Naive B cell (primary cell): Measurements from ENCODE around the gene ETV5. TPM values are rescaled to one million over a fixed set of nuclear protein-coding genes. Genes with fewer than 3 reads are reported as not detected.

ENCODE experiments used
- ATAC-seq, 2 donors: fragments of 150-1000 bp; cut with Tn5 transposase; 2 replicates each; pipeline ENCODE4 v1.10.0; 2021; ENCODE audit warnings: low read depth in 2 of 2, mild to moderate bottlenecking in 2 of 2, moderate library complexity in 2 of 2
- DNase-seq: peaks from one replicate; pipeline ENCODE4 v3.0.0; 2022
- H3K27ac Mint-ChIP-seq, 6 donors: one replicate each; pipeline ENCODE4 v1.8.0; 2020 to 2022; ENCODE audit warnings: mild to moderate bottlenecking in 6 of 6, mixed read lengths in 6 of 6, moderate library complexity in 5 of 6, inconsistent platforms in 2 of 6
- H3K27me3 Mint-ChIP-seq, 3 donors: one replicate each; pipeline ENCODE4 v1.8.0; 2021 to 2022; ENCODE audit warnings: mixed read lengths in 3 of 3, mild to moderate bottlenecking in 1 of 3
- H3K36me3 Mint-ChIP-seq, 2 donors: one replicate each; pipeline ENCODE4 v1.8.0; 2020 to 2022; ENCODE audit warnings: mixed read lengths in 2 of 2, inconsistent platforms in 1 of 2, mild to moderate bottlenecking in 1 of 2
- H3K4me1 Mint-ChIP-seq, 3 donors: one replicate each; pipeline ENCODE4 v1.8.0; 2020 to 2022; ENCODE audit warnings: mixed read lengths in 3 of 3, inconsistent platforms in 1 of 3, mild to moderate bottlenecking in 1 of 3, moderate library complexity in 1 of 3
- H3K4me3 Mint-ChIP-seq, 8 donors: one replicate each; pipeline ENCODE4 v1.8.0; 2020 to 2022; ENCODE audit warnings: mild to moderate bottlenecking in 8 of 8, mixed read lengths in 8 of 8, moderate library complexity in 8 of 8, inconsistent platforms in 2 of 8
- H3K9me3 Mint-ChIP-seq, 7 donors: one replicate each; pipeline ENCODE4 v1.8.0; 2020 to 2022; ENCODE audit warnings: mixed read lengths in 7 of 7, mild to moderate bottlenecking in 5 of 7, inconsistent platforms in 2 of 7, moderate library complexity in 1 of 7
- polyA plus RNA-seq, 6 donors: library from polyadenylated mRNA; unstranded; fragments of 300-500 nt; fragmentation: Illumina TruSeq; gene quantifications; one replicate each; pipeline ENCODE4 v1.2.3, GENCODE V29; 2021; ENCODE audit warnings: low read depth in 6 of 6

Gene ETV5
- polyA plus RNA-seq, 6 donors from 2014 or later: 0.96 to 1.7 (median 1.1) TPM

- no peak for ATAC-seq
- peaks cover 26 to 39% (median 28%) of the 10 kb centered on the region in 3 donors for H3K27me3 Mint-ChIP-seq
- no peak for DNase-seq
- no peaks in the 10 kb centered on the region for H3K4me1 Mint-ChIP-seq
- H3K4me3 Mint-ChIP-seq: no peak overlapping the region
- peaks cover 0 to 6% (median 0%) of the 10 kb centered on the region in 7 donors for H3K9me3 Mint-ChIP-seq
- peaks cover 0 to 3% of the 10 kb centered on the region in 2 donors for H3K36me3 Mint-ChIP-seq
- no peak overlapping the region for H3K27ac Mint-ChIP-seq
Measured at GRCh38 chr3:186012137-186012536, 96.8 kb downstream of the ETV5 start.

GRCh38 chr3:186004671-186005070, 104.2 kb downstream of the ETV5 start:
- Mint-ChIP-seq H3K4me1 (no peaks in the 10 kb centered on the region), H3K4me3 (no peak overlapping the region), H3K27ac (no peak overlapping the region), H3K9me3 (peaks cover 0 to 7% (median 3%) of the 10 kb centered on the region in 7 donors), H3K36me3 (no peaks in the 10 kb centered on the region), H3K27me3 (peaks cover 19 to 43% (median 26%) of the 10 kb centered on the region in 3 donors)
- ATAC-seq (no peak), DNase-seq (no peak)

DNA sequence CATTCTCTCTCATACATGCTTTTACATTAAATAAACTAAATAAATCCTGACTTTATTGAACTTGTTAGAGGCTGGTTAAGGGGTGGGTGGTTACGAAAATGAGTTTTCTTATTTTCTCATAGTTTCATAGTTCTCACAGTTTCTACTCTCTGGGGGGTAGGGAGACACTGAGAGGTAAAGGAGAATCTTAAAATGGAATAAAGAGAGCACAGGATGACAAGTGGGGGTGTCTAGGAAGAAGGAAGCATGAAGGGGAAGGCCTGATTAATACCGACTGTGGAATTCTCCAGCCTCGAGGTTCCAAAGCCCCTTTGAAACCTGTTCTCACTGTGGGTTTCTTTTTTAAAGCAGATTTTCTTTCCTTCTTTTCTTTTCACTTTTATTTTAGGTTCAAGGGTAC, 104.7 kb downstream of the ETV5 start:
- H3K4me3 Mint-ChIP-seq: no peak overlapping the region
- no peak for DNase-seq
- peaks cover 0 to 7% (median 3%) of the 10 kb centered on the region in 7 donors for H3K9me3 Mint-ChIP-seq
- H3K27me3 Mint-ChIP-seq: peaks cover 19 to 43% (median 26%) of the 10 kb centered on the region in 3 donors
- no peaks in the 10 kb centered on the region for H3K4me1 Mint-ChIP-seq
- no peak overlapping the region for H3K27ac Mint-ChIP-seq
- no peaks in the 10 kb centered on the region for H3K36me3 Mint-ChIP-seq
- no peak for ATAC-seq

DNA sequence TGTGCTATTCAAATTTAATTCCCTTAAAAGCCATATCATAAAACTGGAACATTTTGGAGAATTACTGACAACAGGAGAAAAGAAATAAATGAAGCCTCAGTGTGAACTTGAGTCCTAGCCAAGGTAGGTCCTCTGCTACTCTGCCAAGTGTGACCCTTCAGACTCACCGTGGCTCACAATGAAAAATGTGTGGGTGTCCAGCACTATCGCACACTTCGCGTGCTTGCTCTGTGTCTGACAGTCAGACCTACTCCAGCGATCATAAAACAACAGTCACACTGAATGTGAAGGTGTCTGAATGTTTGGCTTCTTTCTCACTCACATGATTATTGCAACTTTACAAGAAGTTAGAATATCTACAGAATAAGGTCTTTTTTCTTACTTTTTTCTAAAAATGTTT, 105.3 kb downstream of the ETV5 start:
- peaks cover 0 to 7% (median 3%) of the 10 kb centered on the region in 7 donors for H3K9me3 Mint-ChIP-seq
- ATAC-seq: no peak
- H3K4me1 Mint-ChIP-seq: no peaks in the 10 kb centered on the region
- H3K4me3 Mint-ChIP-seq: no peak overlapping the region
- no peaks in the 10 kb centered on the region for H3K36me3 Mint-ChIP-seq
- no peak for DNase-seq
- peaks cover 19 to 43% (median 26%) of the 10 kb centered on the region in 3 donors for H3K27me3 Mint-ChIP-seq
- no peak overlapping the region for H3K27ac Mint-ChIP-seq

DNA sequence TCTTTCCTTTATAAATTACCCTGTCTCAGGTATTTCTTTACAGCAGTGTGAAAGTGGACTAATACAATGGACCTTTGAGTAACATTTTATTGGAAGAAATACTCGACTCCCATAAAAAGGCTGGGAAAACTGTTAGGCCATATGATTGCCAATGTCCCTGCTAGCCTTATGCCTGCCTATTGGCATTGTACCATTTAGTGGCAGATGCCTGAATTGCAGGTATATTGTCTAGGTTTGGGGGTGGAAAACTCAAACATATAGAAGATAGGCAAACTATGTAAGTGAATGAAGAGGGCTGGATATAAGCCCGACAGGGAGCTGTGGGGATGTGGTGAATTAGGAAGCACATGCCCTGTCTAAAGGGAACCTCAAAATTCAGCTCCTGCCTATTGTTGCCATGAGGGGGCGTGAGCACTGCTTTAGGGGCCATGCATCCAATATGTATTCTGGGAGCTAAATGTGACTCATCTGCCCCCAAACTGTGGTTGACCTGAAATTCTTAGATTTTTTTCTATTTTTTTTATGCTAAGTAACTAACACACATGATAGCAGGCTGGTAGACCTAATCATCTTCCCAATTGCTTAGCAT, 105.9 kb downstream of the ETV5 start:
- H3K4me3 Mint-ChIP-seq: no peak overlapping the region
- no peaks in the 10 kb centered on the region for H3K36me3 Mint-ChIP-seq
- H3K27ac Mint-ChIP-seq: no peak overlapping the region
- H3K27me3 Mint-ChIP-seq: peaks cover 19 to 41% (median 26%) of the 10 kb centered on the region in 3 donors
- ATAC-seq (peak in 1 of 2 donors; percentile 30), DNase-seq (no peak)
- H3K9me3 Mint-ChIP-seq: peaks cover 0 to 7% (median 3%) of the 10 kb centered on the region in 7 donors
- no peaks in the 10 kb centered on the region for H3K4me1 Mint-ChIP-seq

- no peak overlapping the region for H3K27ac Mint-ChIP-seq
- no peaks in the 10 kb centered on the region for H3K36me3 Mint-ChIP-seq
- H3K4me3 Mint-ChIP-seq: no peak overlapping the region
- ATAC-seq (peak in 1 of 2 donors; percentile 27), DNase-seq (no peak)
- peaks cover 0 to 4% (median 1%) of the 10 kb centered on the region in 7 donors for H3K9me3 Mint-ChIP-seq
- H3K27me3 Mint-ChIP-seq: peaks cover 20 to 40% (median 27%) of the 10 kb centered on the region in 3 donors
- no peaks in the 10 kb centered on the region for H3K4me1 Mint-ChIP-seq
Measured at GRCh38 chr3:186001842-186002241, 107.0 kb downstream of the ETV5 start.

DNA sequence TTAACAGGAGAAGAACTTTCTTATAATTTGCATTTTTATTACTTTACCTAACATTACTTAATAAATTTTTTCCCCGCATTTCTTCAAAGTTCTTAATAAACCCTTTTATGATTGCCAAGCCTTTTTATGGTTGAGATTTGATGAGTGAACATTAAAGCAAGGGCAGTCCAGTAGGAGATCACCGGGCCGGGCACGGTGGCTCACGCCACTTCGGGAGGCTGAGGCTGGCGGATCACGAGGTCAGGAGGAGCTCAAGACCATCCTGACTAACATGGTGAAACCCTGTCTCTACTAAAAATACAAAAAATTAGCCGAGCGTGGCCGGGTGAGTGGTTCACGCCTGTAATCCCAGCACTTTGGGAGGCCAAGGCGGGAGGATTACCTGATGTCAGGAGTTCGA, 109.7 kb downstream of the ETV5 start:
- ATAC-seq (no peak), DNase-seq (no peak)
- peaks cover 0 to 2% (median 0%) of the 10 kb centered on the region in 7 donors for H3K9me3 Mint-ChIP-seq
- H3K27me3 Mint-ChIP-seq: peaks cover 24 to 45% (median 32%) of the 10 kb centered on the region in 3 donors
- H3K4me3 Mint-ChIP-seq: no peak overlapping the region
- no peaks in the 10 kb centered on the region for H3K4me1 Mint-ChIP-seq
- H3K27ac Mint-ChIP-seq: no peak overlapping the region
- H3K36me3 Mint-ChIP-seq: no peaks in the 10 kb centered on the region

GRCh38 chr3:185998136-185998535, 110.8 kb downstream of the ETV5 start:
- no peak overlapping the region for H3K4me3 Mint-ChIP-seq
- no peak overlapping the region for H3K27ac Mint-ChIP-seq
- no peak for ATAC-seq
- H3K36me3 Mint-ChIP-seq: no peaks in the 10 kb centered on the region
- no peaks in the 10 kb centered on the region for H3K9me3 Mint-ChIP-seq
- DNase-seq: no peak
- no peaks in the 10 kb centered on the region for H3K4me1 Mint-ChIP-seq
- peaks cover 30 to 49% (median 32%) of the 10 kb centered on the region in 3 donors for H3K27me3 Mint-ChIP-seq

DNA sequence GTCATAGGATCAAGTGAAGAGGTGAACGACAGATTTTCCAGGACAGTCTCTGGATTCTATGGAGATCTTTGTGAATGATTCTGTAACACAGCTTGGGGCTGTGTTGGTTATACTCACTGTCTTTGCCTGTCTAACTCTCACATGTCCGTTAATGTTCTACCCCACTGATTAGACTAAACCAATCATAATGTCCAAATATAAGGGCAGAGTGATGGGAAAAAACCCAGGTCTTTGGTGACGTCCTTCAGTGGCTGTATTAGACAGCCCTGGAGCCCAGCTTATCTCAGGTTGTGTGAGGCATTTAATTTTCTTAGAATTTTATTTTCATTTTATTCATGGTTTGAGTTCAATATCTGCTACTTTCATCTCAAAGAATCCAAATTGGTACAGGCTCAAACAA, 111.8 kb downstream of the ETV5 start:
- DNase-seq: no peak
- no peak overlapping the region for H3K27ac Mint-ChIP-seq
- ATAC-seq: no peak
- no peaks in the 10 kb centered on the region for H3K36me3 Mint-ChIP-seq
- H3K4me1 Mint-ChIP-seq: no peaks in the 10 kb centered on the region
- no peaks in the 10 kb centered on the region for H3K9me3 Mint-ChIP-seq
- H3K4me3 Mint-ChIP-seq: no peak overlapping the region
- H3K27me3 Mint-ChIP-seq: peaks cover 24 to 45% (median 33%) of the 10 kb centered on the region in 3 donors

Other genes starting within 250 kb of the ETV5 start
- gene TRA2B, start 171.1 kb downstream of the ETV5 start, polyA plus RNA-seq: 100 to 1,000 TPM; 190 to 378 (median 318) TPM